Psoas muscle (tissue), 8 donors: ENCODE results near the gene ZFHX3. TPM values are rescaled to one million over a fixed set of nuclear protein-coding genes. Genes with fewer than 3 reads are reported as not detected.

ENCODE experiments used
- ATAC-seq, 4 donors: fragments of 200-7000 bp; cut with Tn5 transposase; one replicate each; pipeline ENCODE4 v1.9.1; 2020; ENCODE audit warnings: moderate library complexity in 3 of 4, mild to moderate bottlenecking in 2 of 4
- DNase-seq, 2 donors: peaks; one replicate each; pipeline ENCODE4 v3.0.0-alpha.2; 2020
- H3K27ac ChIP-seq: fragments of 200-600 bp; one replicate; pipeline ENCODE4 v1.8.0; 2022
- H3K27me3 ChIP-seq, 3 donors: fragments of 200-600 bp in 1 of 3; one replicate each; pipeline versions ENCODE4 v1.6.1 to v1.8.0; 2013 to 2022; ENCODE audit warnings: low read length in 2 of 3, mild to moderate bottlenecking in 2 of 3, moderate library complexity in 1 of 3; ENCODE audit not compliant: insufficient read depth in 3 of 3
- H3K36me3 ChIP-seq, 2 donors: fragments of 200-600 bp in 1 of 2; one replicate each; pipeline versions ENCODE4 v1.6.1 to v1.8.0; 2013 to 2022; ENCODE audit warnings: low read depth in 1 of 2, mild to moderate bottlenecking in 1 of 2, moderate library complexity in 1 of 2; ENCODE audit not compliant: insufficient read depth in 1 of 2
- H3K4me1 ChIP-seq: fragments of 200-600 bp; one replicate; pipeline ENCODE4 v1.8.0; 2022
- H3K4me3 ChIP-seq: fragments of 200-600 bp; one replicate; pipeline ENCODE4 v1.8.0; 2022; ENCODE audit warnings: mild to moderate bottlenecking
- H3K9me3 ChIP-seq: fragments of 200-600 bp; one replicate; pipeline ENCODE4 v1.8.0; 2022
- CTCF ChIP-seq: fragments of 200-600 bp; IDR thresholded peaks from one replicate; pipeline ENCODE4 v1.8.0; 2022; ENCODE audit warnings: antibody characterized with exemption
- WGBS, 3 donors: extraction: QIAGEN DNeasy Blood & Tissue Kit; methylation state at CpG; one replicate each; pipeline versions ENCODE4 v1.1.6 to v1.1.7; 2013; 5-methylcytosine and 5-hydroxymethylcytosine counted together
- intact Hi-C, 2 donors: fragments of 100-400 bp; cut with DNase I; formaldehyde crosslinking; loops; one replicate each; pipeline versions ENCODE4 v1.11.0 to v1.14.2; 2022
- polyA plus RNA-seq, 3 donors: library from polyadenylated mRNA; stranded (reverse); fragments of 200-250 nt; gene quantifications; one replicate each; pipeline ENCODE4 v1.2.3, GENCODE V29; 2013
- total RNA-seq, 4 donors: library from RNA; stranded (reverse); fragmentation: NEBNext Ultra II Directional in 2 of 4; extraction: Animal tissue kit (Norgen Biotek cat#: 25700) in 2 of 4; gene quantifications; one replicate each; pipeline versions ENCODE4 v1.2.1 to v1.2.4, GENCODE V29; 2021 to 2023
- donor health status: healthy with polysubstance abuse.
- donor health status: DM: no; HTN: no; CAD: no; lungs with moderate emphysema.
- donor health status: Bipolar disorder and iron deficiency.
- donor health status: healthy.
- donor health status: DM: yes; HTN: yes; CAD: no.
- donor health status: DM: no; HTN: no; CAD: no.
- donor health status: DM: no; HTN: no; CAD: no.
- donor health status: DM: yes; HTN: yes; CAD: no.

Gene ZFHX3
- total and polyA plus RNA-seq, 7 donors, result 3.3 to 36.9 (median 11.5) TPM

- H3K27ac ChIP-seq, result peak overlapping the region; percentile 32
- ATAC-seq (no peak), DNase-seq (no peak)
- no peak overlapping the region for H3K4me3 ChIP-seq
- H3K4me1 ChIP-seq, result peaks cover 34% of the 10 kb centered on the region
- H3K27me3 ChIP-seq, result no peaks in the 10 kb centered on the region
- TF ChIP-seq CTCF, result no peak
- WGBS, 3 donors, result 56 to 80% (median 61%) methylated on average over 9 of the region's 9 CpGs
- no peaks in the 10 kb centered on the region for H3K9me3 ChIP-seq
- H3K36me3 ChIP-seq, result no peaks in the 10 kb centered on the region
- intact Hi-C loops, result no loop called here
Measured at GRCh38 chr16:72876981-72877373, 171.0 kb downstream of the ZFHX3 start.

GRCh38 chr16:72876221-72876620, 171.7 kb downstream of the ZFHX3 start:
- no peak for TF ChIP-seq CTCF
- H3K9me3 ChIP-seq, result no peaks in the 10 kb centered on the region
- no peaks in the 10 kb centered on the region for H3K36me3 ChIP-seq
- H3K4me1 ChIP-seq, result peaks cover 34% of the 10 kb centered on the region
- ATAC-seq (peak in 2 of 4 donors; percentile 32 to 39), DNase-seq (peak; percentile 74 to 82)
- intact Hi-C loops, result no loop called here
- no peaks in the 10 kb centered on the region for H3K27me3 ChIP-seq
- WGBS, 3 donors, result 43 to 52% (median 48%) methylated on average over 8 of the region's 8 CpGs
- H3K27ac ChIP-seq, result peak overlapping the region; percentile 32
- no peak overlapping the region for H3K4me3 ChIP-seq

- Histone ChIP-seq H3K4me3 (no peak overlapping the region), H3K27ac (no peak overlapping the region), H3K27me3 (no peaks in the 10 kb centered on the region), H3K4me1 (peaks cover 34% of the 10 kb centered on the region), H3K36me3 (no peaks in the 10 kb centered on the region), H3K9me3 (no peaks in the 10 kb centered on the region)
- no peak for TF ChIP-seq CTCF
- intact Hi-C loops, result no loop called here
- DNase-seq, result no peak
- ATAC-seq, result peak in 3 of 4 donors; percentile 20 to 63 (median 29)
- 39 to 64% (median 43%) methylated on average over 12 of the region's 12 CpGs for WGBS, 3 donors
Measured at GRCh38 chr16:72875291-72876031, 172.5 kb downstream of the ZFHX3 start.

GRCh38 chr16:72873853-72874252, 174.1 kb downstream of the ZFHX3 start:
- no peak for ATAC-seq
- Histone ChIP-seq H3K36me3 (no peaks in the 10 kb centered on the region), H3K9me3 (no peaks in the 10 kb centered on the region), H3K4me3 (no peak overlapping the region), H3K27ac (no peak overlapping the region), H3K4me1 (peaks cover 30% of the 10 kb centered on the region), H3K27me3 (no peaks in the 10 kb centered on the region)
- intact Hi-C loops, result no loop called here
- no peak for DNase-seq
- WGBS, 3 donors, result 82 to 94% (median 85%) methylated on average over 8 of the region's 8 CpGs
- no peak for TF ChIP-seq CTCF

GRCh38 chr16:72873044-72873443, 174.9 kb downstream of the ZFHX3 start:
- Histone ChIP-seq H3K4me1 (peaks cover 25% of the 10 kb centered on the region), H3K27ac (no peak overlapping the region), H3K27me3 (no peaks in the 10 kb centered on the region), H3K9me3 (no peaks in the 10 kb centered on the region), H3K36me3 (no peaks in the 10 kb centered on the region), H3K4me3 (no peak overlapping the region)
- intact Hi-C loops, result no loop called here
- TF ChIP-seq CTCF, result no peak
- DNase-seq (no peak), ATAC-seq (no peak)
- WGBS, 3 donors, result 51 to 63% (median 59%) methylated on average over 5 of the region's 5 CpGs
